Hepatocyte (in vitro differentiated cells): ENCODE measurements around the gene CACNG4. TPM values are rescaled to one million over a fixed set of nuclear protein-coding genes. Genes with fewer than 3 reads are reported as not detected.

Experiments used
- DNase-seq: peaks from one replicate; pipeline ENCODE4 v3.0.0-alpha.2; 2016; ENCODE audit warnings: low spot score
- H2AFZ ChIP-seq: fragments of 200-600 bp; sonication (generic); 2 replicates; pipeline ENCODE4 v1.6.0; 2016; ENCODE audit warnings: antibody characterized with exemption, mild to moderate bottlenecking
- H3K27ac ChIP-seq: fragments of 200-600 bp; sonication (generic); 2 replicates; pipeline ENCODE4 v1.5.1; 2016; ENCODE audit warnings: mild to moderate bottlenecking
- H3K27me3 ChIP-seq: fragments of 200-600 bp; sonication (generic); 2 replicates; pipeline ENCODE4 v1.6.1; 2016
- H3K36me3 ChIP-seq: fragments of 200-600 bp; sonication (generic); replicated peaks from 2 replicates; pipeline ENCODE4 v1.5.1; 2016; ENCODE audit warnings: low read depth; ENCODE audit not compliant: insufficient read depth
- H3K4me1 ChIP-seq: fragments of 200-600 bp; sonication (generic); 2 replicates; pipeline ENCODE4 v1.5.1; 2016; ENCODE audit warnings: mild to moderate bottlenecking, moderate library complexity; ENCODE audit not compliant: insufficient read depth
- H3K4me2 ChIP-seq: fragments of 200-600 bp; sonication (generic); 2 replicates; pipeline ENCODE4 v1.6.0; 2016
- H3K4me3 ChIP-seq: fragments of 200-600 bp; sonication (generic); 2 replicates; pipeline ENCODE4 v1.5.1; 2016; ENCODE audit warnings: mild to moderate bottlenecking
- H3K79me2 ChIP-seq: fragments of 200-600 bp; sonication (generic); 2 replicates; pipeline ENCODE4 v1.6.0; 2017; ENCODE audit warnings: mild to moderate bottlenecking
- H3K9me2 ChIP-seq: fragments of 200-600 bp; sonication (generic); replicated peaks from 2 replicates; pipeline ENCODE4 v1.6.0; 2017; ENCODE audit warnings: mild to moderate bottlenecking; ENCODE audit not compliant: insufficient read depth
- H3K9me3 ChIP-seq: fragments of 200-600 bp; sonication (generic); 2 replicates; pipeline ENCODE4 v1.5.1; 2016; ENCODE audit warnings: low read depth, mild to moderate bottlenecking
- H4K20me1 ChIP-seq: fragments of 200-600 bp; sonication (generic); 2 replicates; pipeline ENCODE4 v1.6.0; 2016; ENCODE audit warnings: mild to moderate bottlenecking; ENCODE audit not compliant: insufficient read depth, poor library complexity, severe bottlenecking
- EZH2 ChIP-seq: fragments of 200-600 bp; sonication (generic); IDR thresholded peaks from 2 replicates; pipeline ENCODE4 v1.6.1; 2016; ENCODE audit warnings: antibody characterized with exemption, mild to moderate bottlenecking, borderline replicate concordance
- EZH2phosphoT487 ChIP-seq: fragments of 200-600 bp; sonication (generic); IDR thresholded peaks from one replicate; pipeline ENCODE4 v1.6.1; 2018; ENCODE audit warnings: antibody characterized with exemption, mild to moderate bottlenecking, low read depth, moderate library complexity; ENCODE audit not compliant: unreplicated experiment, severe bottlenecking
- WGBS: methylation state at CpG from one replicate; pipeline ENCODE4 v1.1.6; 2016; ENCODE audit warnings: low lambda C conversion rate; ENCODE audit errors: missing lambda C conversion rate; 5-methylcytosine and 5-hydroxymethylcytosine counted together
- polyA plus RNA-seq: library from polyadenylated mRNA; unstranded; fragments of >200 nt; fragmentation: Nextera tagmentation; extraction: Ambion mirVana; gene quantifications from 2 replicates; pipeline ENCODE4 v1.2.1, GENCODE V29; 2016
- total RNA-seq: library from RNA; depleted of rRNA; stranded (reverse); fragments of >200 nt; gene quantifications from 2 replicates; pipeline ENCODE4 v1.2.3, GENCODE V29; 2014
- TF ChIP-seq, protein P1 (sequence below): fragments of 200-600 bp; sonication (generic); IDR thresholded peaks from 2 replicates; pipeline ENCODE4 v1.5.1; 2016; ENCODE audit warnings: antibody characterized with exemption, mild to moderate bottlenecking; ENCODE audit not compliant: poor library complexity

CACNG4 gene
- total and polyA plus RNA-seq, 2 experiments from 2014 or later: 3.5 to 3.9 TPM

DNA sequence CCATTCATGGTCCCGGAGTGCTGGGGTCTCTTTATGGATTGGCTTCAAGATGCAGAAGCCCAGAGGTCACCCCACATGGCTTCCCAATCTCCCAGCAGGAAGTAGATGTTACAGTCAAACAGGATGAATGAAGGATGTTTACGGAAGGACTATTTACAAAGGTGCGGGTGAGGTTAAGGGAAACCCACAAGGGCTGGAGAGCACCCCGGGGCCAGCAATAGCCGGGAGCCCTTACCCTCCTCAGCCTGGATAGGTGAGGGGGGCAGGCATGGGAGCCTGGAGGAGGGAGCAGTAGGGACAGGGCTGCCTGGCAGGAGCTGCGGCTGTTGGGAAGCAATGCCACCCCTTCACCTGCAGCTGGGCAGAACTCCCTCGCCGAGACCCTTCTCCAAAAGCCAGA lies 55.3 kb downstream of the CACNG4 start:
- no peaks in the 10 kb centered on the region for H3K27me3 ChIP-seq
- no peak overlapping the region for H2AFZ ChIP-seq
- no peaks in the 10 kb centered on the region for H3K9me2 ChIP-seq
- H3K4me2 ChIP-seq: no peak overlapping the region
- no peaks in the 10 kb centered on the region for H3K79me2 ChIP-seq
- H3K36me3 ChIP-seq: no peaks in the 10 kb centered on the region
- no peak for TF ChIP-seq EZH2phosphoT487
- no peak for TF ChIP-seq EZH2
- TF ChIP-seq, protein P1, sequence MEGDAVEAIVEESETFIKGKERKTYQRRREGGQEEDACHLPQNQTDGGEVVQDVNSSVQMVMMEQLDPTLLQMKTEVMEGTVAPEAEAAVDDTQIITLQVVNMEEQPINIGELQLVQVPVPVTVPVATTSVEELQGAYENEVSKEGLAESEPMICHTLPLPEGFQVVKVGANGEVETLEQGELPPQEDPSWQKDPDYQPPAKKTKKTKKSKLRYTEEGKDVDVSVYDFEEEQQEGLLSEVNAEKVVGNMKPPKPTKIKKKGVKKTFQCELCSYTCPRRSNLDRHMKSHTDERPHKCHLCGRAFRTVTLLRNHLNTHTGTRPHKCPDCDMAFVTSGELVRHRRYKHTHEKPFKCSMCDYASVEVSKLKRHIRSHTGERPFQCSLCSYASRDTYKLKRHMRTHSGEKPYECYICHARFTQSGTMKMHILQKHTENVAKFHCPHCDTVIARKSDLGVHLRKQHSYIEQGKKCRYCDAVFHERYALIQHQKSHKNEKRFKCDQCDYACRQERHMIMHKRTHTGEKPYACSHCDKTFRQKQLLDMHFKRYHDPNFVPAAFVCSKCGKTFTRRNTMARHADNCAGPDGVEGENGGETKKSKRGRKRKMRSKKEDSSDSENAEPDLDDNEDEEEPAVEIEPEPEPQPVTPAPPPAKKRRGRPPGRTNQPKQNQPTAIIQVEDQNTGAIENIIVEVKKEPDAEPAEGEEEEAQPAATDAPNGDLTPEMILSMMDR: no peak
- H3K27ac ChIP-seq: no peak overlapping the region
- no peak for DNase-seq
- H3K4me3 ChIP-seq: no peak overlapping the region
- no peaks in the 10 kb centered on the region for H3K9me3 ChIP-seq
- peaks cover 3% of the 10 kb centered on the region for H3K4me1 ChIP-seq
- 83% methylated on average over 8 of the region's 8 CpGs for WGBS
- no peaks in the 10 kb centered on the region for H4K20me1 ChIP-seq

DNA sequence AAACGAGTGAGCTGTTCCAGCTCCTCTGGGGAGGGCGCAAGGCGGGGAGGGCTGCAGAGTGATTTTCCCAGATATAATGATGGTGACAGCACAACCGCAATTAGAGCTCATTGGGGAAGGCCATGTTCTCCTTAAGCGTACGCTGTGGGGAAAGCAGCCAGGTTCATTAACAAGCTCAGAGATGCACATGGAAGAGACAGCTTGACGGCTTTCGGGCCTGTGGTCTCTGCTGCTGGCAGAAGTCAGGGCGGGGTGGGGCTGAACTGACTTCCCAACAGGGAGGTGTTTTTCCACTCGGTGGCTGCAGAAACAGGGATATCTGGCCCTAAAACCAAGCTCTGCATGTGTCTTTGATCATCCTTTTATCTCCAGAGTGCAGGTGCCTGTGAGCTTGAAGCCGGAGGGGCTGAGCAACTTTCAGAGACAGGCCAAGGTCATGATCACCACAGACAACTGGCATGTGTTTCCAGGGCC lies 55.8 kb downstream of the CACNG4 start:
- TF ChIP-seq EZH2: no peak
- TF ChIP-seq, protein P1: no peak
- no peak for TF ChIP-seq EZH2phosphoT487
- DNase-seq: no peak
- 75% methylated on average over 11 of the region's 11 CpGs for WGBS
- Histone ChIP-seq H3K4me2 (no peak overlapping the region), H3K79me2 (no peaks in the 10 kb centered on the region), H3K9me3 (no peaks in the 10 kb centered on the region), H3K27me3 (no peaks in the 10 kb centered on the region), H2AFZ (no peak overlapping the region), H3K4me1 (peaks cover 3% of the 10 kb centered on the region), H4K20me1 (no peaks in the 10 kb centered on the region), H3K36me3 (no peaks in the 10 kb centered on the region), H3K27ac (no peak overlapping the region), H3K9me2 (no peaks in the 10 kb centered on the region), H3K4me3 (no peak overlapping the region)

DNA sequence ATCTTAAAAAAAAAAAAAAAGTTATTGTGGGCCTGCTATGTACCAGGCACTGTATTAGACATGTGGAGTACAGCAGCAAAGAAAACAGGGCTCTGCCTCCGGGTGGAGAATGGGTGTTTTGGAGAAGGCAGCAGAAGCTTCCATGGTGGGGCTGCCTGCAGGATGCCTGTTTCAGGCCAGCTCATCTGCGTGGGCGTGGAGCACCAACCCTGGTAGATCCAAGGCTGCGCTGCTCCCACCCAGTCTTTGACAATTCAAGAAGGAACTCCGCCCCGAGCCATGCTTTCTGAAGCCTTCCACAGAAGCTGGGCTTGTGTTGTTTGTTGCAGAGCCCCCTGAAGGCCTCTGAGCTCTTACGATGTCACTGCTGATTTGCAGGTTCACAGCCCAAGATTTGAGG lies 56.7 kb downstream of the CACNG4 start:
- no peak for TF ChIP-seq EZH2phosphoT487
- TF ChIP-seq, protein P1: no peak
- TF ChIP-seq EZH2: no peak
- no peak for DNase-seq
- no peak overlapping the region for H3K4me2 ChIP-seq
- H2AFZ ChIP-seq: no peak overlapping the region
- no peak overlapping the region for H3K27ac ChIP-seq
- no peaks in the 10 kb centered on the region for H3K27me3 ChIP-seq
- H3K9me2 ChIP-seq: no peaks in the 10 kb centered on the region
- no peaks in the 10 kb centered on the region for H3K9me3 ChIP-seq
- no peaks in the 10 kb centered on the region for H3K79me2 ChIP-seq
- no peaks in the 10 kb centered on the region for H4K20me1 ChIP-seq
- 92% methylated on average over 7 of the region's 7 CpGs for WGBS
- H3K4me1 ChIP-seq: peaks cover 3% of the 10 kb centered on the region
- no peak overlapping the region for H3K4me3 ChIP-seq
- H3K36me3 ChIP-seq: no peaks in the 10 kb centered on the region
